Astrocyte (in vitro differentiated cells and primary cell): Measurements from ENCODE around the gene IDUA. TPM values are rescaled to one million over a fixed set of nuclear protein-coding genes. Genes with fewer than 3 reads are reported as not detected.

Source experiments
- DNase-seq: peaks from one replicate; pipeline ENCODE4 v3.0.0-alpha.2; 2010; ENCODE audit warnings: low read depth
- FAIRE-seq: peaks from 2 replicates; lab custom pipeline; 2011; peaks lifted over from hg19 to GRCh38; lab: Jason Lieb, UNC
- H2AFZ ChIP-seq: 2 replicates; pipeline ENCODE4 v1.6.0; 2012; ENCODE audit warnings: low read depth, low read length, inconsistent platforms
- H3K27ac ChIP-seq: 2 replicates; pipeline ENCODE4 v1.5.1; 2011; ENCODE audit warnings: low read depth, low read length, inconsistent platforms
- H3K27me3 ChIP-seq: 2 replicates; pipeline ENCODE4 v1.6.0; 2011; ENCODE audit warnings: low read length, inconsistent platforms; ENCODE audit not compliant: insufficient read depth
- H3K36me3 ChIP-seq: 2 replicates; pipeline ENCODE4 v1.5.1; 2011; ENCODE audit warnings: low read length, inconsistent platforms; ENCODE audit not compliant: insufficient read depth
- H3K4me1 ChIP-seq: 2 replicates; pipeline ENCODE4 v1.5.1; 2011; ENCODE audit warnings: low read length, inconsistent platforms; ENCODE audit not compliant: insufficient read depth
- H3K4me2 ChIP-seq: 2 replicates; pipeline ENCODE4 v1.6.0; 2012; ENCODE audit warnings: low read length, inconsistent platforms
- H3K4me3 ChIP-seq: 2 replicates; pipeline ENCODE4 v1.5.1; 2011; ENCODE audit warnings: low read depth, mild to moderate bottlenecking, low read length, inconsistent platforms; ENCODE audit not compliant: insufficient read depth
- H3K79me2 ChIP-seq: 2 replicates; pipeline ENCODE4 v1.6.0; 2012; ENCODE audit warnings: mild to moderate bottlenecking, low read length, inconsistent platforms; ENCODE audit not compliant: insufficient read depth
- H3K9ac ChIP-seq: 2 replicates; pipeline ENCODE4 v1.6.0; 2012; ENCODE audit warnings: mild to moderate bottlenecking, low read length, inconsistent platforms
- H3K9me3 ChIP-seq: 2 replicates; pipeline ENCODE4 v1.5.1; 2012; ENCODE audit warnings: low read depth, mild to moderate bottlenecking, low read length, inconsistent platforms; ENCODE audit not compliant: insufficient read depth
- H4K20me1 ChIP-seq: 2 replicates; pipeline ENCODE4 v1.6.0; 2012; ENCODE audit warnings: low read length, inconsistent platforms; ENCODE audit not compliant: insufficient read depth
- H3K27ac Mint-ChIP-seq: one replicate; pipeline ENCODE4 v1.8.0; 2021; ENCODE audit warnings: mild to moderate bottlenecking, mixed read lengths; ENCODE audit not compliant: unreplicated experiment
- H3K27me3 Mint-ChIP-seq: one replicate; pipeline ENCODE4 v1.8.0; 2021; ENCODE audit warnings: low read depth, mixed read lengths; ENCODE audit not compliant: unreplicated experiment
- H3K36me3 Mint-ChIP-seq: one replicate; pipeline ENCODE4 v1.8.0; 2021; ENCODE audit warnings: low read depth, mixed read lengths; ENCODE audit not compliant: unreplicated experiment
- H3K4me1 Mint-ChIP-seq: one replicate; pipeline ENCODE4 v1.8.0; 2021; ENCODE audit warnings: low read depth, mixed read lengths; ENCODE audit not compliant: unreplicated experiment
- H3K4me3 Mint-ChIP-seq: one replicate; pipeline ENCODE4 v1.8.0; 2021; ENCODE audit warnings: mild to moderate bottlenecking, moderate library complexity, mixed read lengths; ENCODE audit not compliant: unreplicated experiment
- H3K9me3 Mint-ChIP-seq: one replicate; pipeline ENCODE4 v1.8.0; 2021; ENCODE audit warnings: mild to moderate bottlenecking, mixed read lengths; ENCODE audit not compliant: unreplicated experiment
- CTCF ChIP-seq: IDR thresholded peaks from 2 replicates; pipeline ENCODE4 v1.5.1; 2011; ENCODE audit warnings: low read depth, mild to moderate bottlenecking, inconsistent platforms, low read length, moderate library complexity; ENCODE audit not compliant: insufficient read depth
- EZH2 ChIP-seq: IDR thresholded peaks from 2 replicates; pipeline ENCODE4 v1.6.1; 2012; ENCODE audit warnings: mild to moderate bottlenecking, low read length, inconsistent platforms; ENCODE audit not compliant: insufficient read depth
- total RNA-seq: library from RNA; stranded (reverse); gene quantifications from 2 replicates; pipeline ENCODE4 v1.2.1, GENCODE V29; 2021

IDUA gene
- total RNA-seq, 1 donor from 2014 or later, result 20.5 TPM

- no peak overlapping the region for H3K4me3 Mint-ChIP-seq
- H3K9ac ChIP-seq, result no peak overlapping the region
- no peak overlapping the region for H2AFZ ChIP-seq
- DNase-seq (no peak), FAIRE-seq (no peak)
- H3K27ac Mint-ChIP-seq, result no peak overlapping the region
- H3K4me3 ChIP-seq, result no peak overlapping the region
- no peaks in the 10 kb centered on the region for H3K79me2 ChIP-seq
- no peaks in the 10 kb centered on the region for H3K9me3 Mint-ChIP-seq
- H3K27ac ChIP-seq, result no peak overlapping the region
- no peaks in the 10 kb centered on the region for H3K36me3 ChIP-seq
- no peak overlapping the region for H3K4me2 ChIP-seq
- H3K4me1 Mint-ChIP-seq, result no peaks in the 10 kb centered on the region
- peaks cover 9% of the 10 kb centered on the region for H3K36me3 Mint-ChIP-seq
- no peak for TF ChIP-seq CTCF
- no peak for TF ChIP-seq EZH2
- H3K4me1 ChIP-seq, result no peaks in the 10 kb centered on the region
- H3K27me3 Mint-ChIP-seq, result peaks cover 1% of the 10 kb centered on the region
- H4K20me1 ChIP-seq, result no peaks in the 10 kb centered on the region
- no peaks in the 10 kb centered on the region for H3K27me3 ChIP-seq
- no peaks in the 10 kb centered on the region for H3K9me3 ChIP-seq
Observed at GRCh38 chr4:956531-957230, 30.2 kb upstream of the IDUA start.

GRCh38 chr4:957231-957580 is 29.6 kb upstream of the IDUA start:
- Histone ChIP-seq H3K36me3 (no peaks in the 10 kb centered on the region), H3K79me2 (no peaks in the 10 kb centered on the region), H3K4me2 (no peak overlapping the region), H3K4me1 (no peaks in the 10 kb centered on the region), H3K9me3 (no peaks in the 10 kb centered on the region), H3K9ac (no peak overlapping the region), H3K4me3 (no peak overlapping the region), H2AFZ (no peak overlapping the region), H3K27ac (no peak overlapping the region), H4K20me1 (no peaks in the 10 kb centered on the region), H3K27me3 (no peaks in the 10 kb centered on the region)
- no peaks in the 10 kb centered on the region for H3K9me3 Mint-ChIP-seq
- peaks cover 9% of the 10 kb centered on the region for H3K36me3 Mint-ChIP-seq
- no peak for FAIRE-seq
- peaks cover 1% of the 10 kb centered on the region for H3K27me3 Mint-ChIP-seq
- no peaks in the 10 kb centered on the region for H3K4me1 Mint-ChIP-seq
- DNase-seq, result no peak
- no peak for TF ChIP-seq EZH2
- no peak for TF ChIP-seq CTCF
- no peak overlapping the region for H3K4me3 Mint-ChIP-seq
- no peak overlapping the region for H3K27ac Mint-ChIP-seq

GRCh38 chr4:957581-958313 is 29.1 kb upstream of the IDUA start:
- Histone ChIP-seq H3K4me1 (no peaks in the 10 kb centered on the region), H3K27me3 (no peaks in the 10 kb centered on the region), H3K9me3 (no peaks in the 10 kb centered on the region), H3K36me3 (no peaks in the 10 kb centered on the region), H2AFZ (no peak overlapping the region), H3K4me3 (no peak overlapping the region), H3K9ac (no peak overlapping the region), H3K79me2 (no peaks in the 10 kb centered on the region), H3K4me2 (no peak overlapping the region), H3K27ac (no peak overlapping the region), H4K20me1 (no peaks in the 10 kb centered on the region)
- Mint-ChIP-seq H3K27me3 (no peaks in the 10 kb centered on the region), H3K36me3 (peaks cover 9% of the 10 kb centered on the region), H3K4me3 (no peak overlapping the region), H3K9me3 (no peaks in the 10 kb centered on the region), H3K27ac (no peak overlapping the region), H3K4me1 (no peaks in the 10 kb centered on the region)
- DNase-seq (no peak), FAIRE-seq (no peak)
- TF ChIP-seq CTCF, result no peak
- TF ChIP-seq EZH2, result no peak
